Activated CD4-positive, CD25-positive, alpha-beta regulatory T cell treated with anti-CD3 and anti-CD28 coated beads, Interleukin-2, amount 50 U/mL, for 16 hours (primary cell): Measurements from ENCODE around the gene ST6GALNAC6.
"Not testable (repeated sequence)": the region's sequence is repeated elsewhere in the genome, so short reads cannot be mapped to it uniquely, and the experiment has no call there.

ENCODE experiments used
- DNase-seq: peaks from one replicate; pipeline ENCODE4 v3.0.0-alpha.2; 2020; ENCODE audit warnings: low read depth, low spot score

Gene ST6GALNAC6

GRCh38 chr9:127873223-127873691 lies 26.1 kb downstream of the ST6GALNAC6 start:
- DNase-seq, result no peak

DNA sequence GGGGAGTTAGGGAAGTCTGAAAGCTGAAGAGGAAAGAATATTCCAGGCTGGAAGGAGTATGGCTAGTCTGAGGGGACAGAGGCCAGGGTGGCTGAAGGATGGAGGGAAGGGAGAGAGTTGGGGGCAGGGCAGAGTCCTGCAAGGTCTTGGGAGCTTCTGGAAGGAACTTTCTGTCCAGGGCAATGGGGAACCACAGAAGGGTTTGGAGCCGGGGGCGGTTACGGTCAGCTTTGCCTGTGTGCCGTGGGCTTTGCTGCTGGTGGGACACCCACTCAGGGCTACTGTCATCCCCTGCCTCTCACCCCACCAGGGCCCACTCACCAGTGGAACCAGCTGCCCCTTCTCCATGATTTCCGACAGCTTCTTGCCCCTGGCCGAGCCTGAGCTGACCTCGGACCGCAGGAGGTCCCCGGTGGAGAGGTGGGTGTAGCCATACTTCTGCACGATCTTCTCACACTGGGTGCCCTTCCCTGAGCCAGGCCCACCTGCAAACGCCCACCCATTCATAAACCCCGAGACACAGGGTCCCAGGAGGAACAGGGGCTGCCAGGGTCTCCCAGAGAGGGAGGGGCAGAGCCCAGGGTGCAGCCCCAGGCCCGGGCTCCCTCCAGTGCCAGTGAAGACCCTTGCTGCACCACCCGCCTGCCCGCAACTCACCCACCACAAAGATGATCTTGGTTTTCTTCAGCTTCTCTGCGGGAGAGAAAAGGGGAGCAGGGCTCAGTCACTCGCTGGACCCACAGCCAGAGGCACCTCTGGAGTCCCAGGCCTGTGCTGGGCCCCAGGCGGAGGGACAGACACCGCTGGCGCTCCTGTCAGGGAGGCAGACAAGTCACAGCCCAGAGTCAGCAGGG lies 26.8 kb downstream of the ST6GALNAC6 start:
- no peak for DNase-seq

- no peak for DNase-seq
These were observed 27.9 kb downstream of the ST6GALNAC6 start for GRCh38 chr9:127871531-127871930.

DNA sequence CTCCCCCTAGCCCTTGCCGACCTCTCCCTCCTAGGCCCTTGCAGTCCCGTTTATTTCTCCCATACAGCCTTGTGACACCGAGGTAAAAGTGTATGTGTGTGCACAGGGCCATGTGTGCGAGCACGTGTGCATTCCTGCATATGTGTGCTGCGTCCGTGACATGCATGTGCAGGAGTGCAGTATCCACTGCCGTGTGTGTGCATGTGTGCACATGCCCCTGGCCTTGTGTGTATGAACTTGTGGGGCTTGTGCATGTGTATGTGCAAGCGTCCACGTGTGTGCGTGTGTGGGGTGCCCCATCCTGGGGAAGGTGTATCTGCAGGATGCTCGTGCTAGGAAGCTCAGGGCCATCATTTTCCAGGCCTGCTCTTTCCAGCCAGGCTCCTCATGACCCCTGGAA lies 28.5 kb downstream of the ST6GALNAC6 start:
- DNase-seq, result no peak

- DNase-seq, result not testable (repeated sequence)
These were observed 29.3 kb downstream of the ST6GALNAC6 start for GRCh38 chr9:127870153-127870491.

DNA sequence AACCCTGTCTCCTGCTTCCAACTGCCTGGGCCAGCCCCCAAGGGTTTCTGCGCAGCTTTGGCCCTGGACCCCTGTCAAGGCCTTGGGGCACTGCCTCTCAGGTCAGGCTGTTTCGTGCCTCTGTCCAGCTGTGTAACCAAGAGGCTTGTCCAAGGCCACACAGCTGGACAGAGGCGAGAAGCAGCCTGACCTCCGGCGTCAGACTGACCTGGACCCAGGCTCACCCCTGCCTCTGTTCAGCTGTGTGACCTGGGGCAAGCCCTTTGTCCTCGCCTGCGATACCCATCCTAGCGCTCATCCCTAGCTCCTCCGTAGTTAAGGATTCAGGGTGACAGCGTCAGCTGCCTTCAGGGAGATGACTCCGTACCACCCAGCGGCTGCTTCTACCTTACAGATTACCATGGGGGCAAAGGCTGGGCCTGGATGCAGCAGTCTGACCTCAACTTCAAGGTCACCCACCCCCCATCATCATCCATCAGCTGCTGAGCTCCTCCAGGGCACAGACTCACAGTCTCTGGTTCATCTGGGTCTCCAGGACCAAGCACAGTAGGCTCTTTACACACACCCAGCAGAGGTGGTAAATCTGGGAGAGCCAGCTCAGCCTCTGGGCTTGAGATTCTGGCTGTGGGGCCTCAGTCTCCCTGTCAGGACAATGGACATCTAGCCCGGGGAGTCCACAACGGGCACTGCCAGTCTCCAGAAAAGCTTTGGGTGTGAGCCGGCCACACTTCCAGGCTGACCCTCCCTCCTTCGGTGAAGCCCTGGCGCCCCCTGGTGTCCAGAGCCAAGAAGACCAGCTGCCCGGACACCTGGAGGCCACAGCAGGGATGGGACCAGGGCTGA lies 29.9 kb downstream of the ST6GALNAC6 start:
- DNase-seq, result peak; percentile 69

GRCh38 chr9:127868278-127868902 lies 31.0 kb downstream of the ST6GALNAC6 start:
- DNase-seq, result no peak

DNA sequence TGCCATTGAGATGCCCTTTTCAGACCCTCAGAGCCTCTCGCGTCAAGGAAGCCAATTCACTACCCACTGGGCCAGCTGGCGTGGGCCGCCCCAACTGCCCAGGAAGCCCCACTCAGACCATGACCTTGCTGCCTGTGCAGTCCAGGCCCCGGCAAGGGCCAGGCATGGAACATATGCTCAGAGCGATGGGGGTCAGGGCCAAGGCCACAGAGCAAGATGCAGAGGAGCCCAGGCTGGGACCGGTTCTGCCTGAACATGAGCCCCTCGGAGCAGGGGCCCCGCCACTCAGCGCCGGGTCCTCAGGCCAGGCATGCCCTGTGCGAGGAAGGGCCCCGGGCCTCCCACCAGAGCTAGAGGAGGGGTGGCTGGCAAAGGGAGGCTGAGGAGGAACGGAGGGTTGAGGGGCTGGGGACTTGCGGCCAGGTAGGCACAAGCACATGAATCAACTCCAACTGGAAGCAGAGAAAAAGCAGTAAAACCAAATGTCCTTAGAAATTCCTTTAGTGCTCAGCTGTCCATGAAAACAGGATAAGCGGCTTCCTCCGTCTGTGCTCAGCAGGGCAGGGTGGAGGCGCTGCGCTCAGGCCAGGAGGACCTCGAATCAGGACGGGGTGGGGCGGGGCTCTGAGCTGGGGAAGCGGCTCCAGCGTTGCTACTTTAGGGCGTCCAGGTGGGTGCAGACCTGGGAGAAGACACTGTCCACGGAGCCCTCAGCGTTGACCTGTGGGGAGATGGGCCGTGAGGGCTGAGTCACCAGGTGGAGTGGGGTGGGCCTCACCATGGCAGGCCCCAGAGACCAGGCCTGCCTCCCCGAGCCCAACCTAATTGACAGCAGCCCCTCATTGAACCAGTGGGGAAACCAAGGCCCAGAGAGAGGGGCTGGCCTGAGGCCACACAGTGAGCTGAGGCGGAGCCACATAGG lies 31.8 kb downstream of the ST6GALNAC6 start:
- no peak for DNase-seq

GRCh38 chr9:127866535-127866934 lies 32.9 kb downstream of the ST6GALNAC6 start:
- no peak for DNase-seq

- DNase-seq, result no peak
These were observed 33.5 kb downstream of the ST6GALNAC6 start for GRCh38 chr9:127865645-127866464.

- DNase-seq, result no peak
These were observed 36.2 kb downstream of the ST6GALNAC6 start for GRCh38 chr9:127863191-127863621.

DNA sequence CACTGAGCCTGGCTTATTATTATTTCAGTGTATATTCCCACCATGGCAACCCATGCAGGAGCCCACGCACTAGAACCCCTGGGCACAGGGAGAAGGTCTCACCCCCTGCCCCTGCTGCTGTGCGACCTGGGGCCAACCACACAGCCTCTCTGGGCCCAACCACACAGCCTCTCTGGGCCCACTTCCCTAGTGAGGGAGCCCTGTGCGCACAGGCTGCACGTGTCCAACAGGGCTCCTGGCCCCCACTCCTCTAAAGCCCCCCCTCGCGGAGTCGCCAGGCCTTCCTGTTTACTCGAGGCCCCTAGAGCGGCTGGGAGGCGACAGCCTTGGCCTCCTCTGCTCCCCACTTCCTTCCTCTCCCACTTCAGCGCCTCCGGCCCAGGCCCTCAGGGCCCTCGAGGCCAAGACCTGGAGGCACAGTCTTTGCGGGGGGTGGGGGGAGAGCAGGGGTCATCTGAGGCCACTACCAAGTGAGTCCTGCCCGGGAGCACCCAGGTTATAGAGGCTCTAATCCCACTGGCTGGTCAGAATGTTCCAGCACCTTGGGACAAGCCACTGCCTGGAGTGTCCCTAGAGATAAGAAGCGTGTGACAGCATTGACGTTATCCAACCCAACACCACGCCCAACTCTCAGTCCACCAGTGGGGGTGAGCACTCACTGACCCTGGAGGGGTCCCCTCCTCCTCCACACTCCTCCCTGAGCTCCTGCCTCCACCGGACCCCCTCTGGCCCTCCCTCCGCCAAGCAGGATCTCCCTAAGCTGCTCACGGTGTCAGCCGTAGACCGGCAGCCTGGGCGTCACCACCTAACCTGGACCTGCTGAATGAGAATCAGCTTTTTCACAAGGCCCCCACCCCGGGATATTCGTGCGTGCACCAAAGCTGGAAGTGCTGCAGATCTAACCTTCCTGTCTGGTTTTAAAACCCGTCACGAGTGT lies 37.1 kb downstream of the ST6GALNAC6 start:
- DNase-seq, result no peak

GRCh38 chr9:127860779-127861178 lies 38.6 kb downstream of the ST6GALNAC6 start:
- DNase-seq, result no peak

DNA sequence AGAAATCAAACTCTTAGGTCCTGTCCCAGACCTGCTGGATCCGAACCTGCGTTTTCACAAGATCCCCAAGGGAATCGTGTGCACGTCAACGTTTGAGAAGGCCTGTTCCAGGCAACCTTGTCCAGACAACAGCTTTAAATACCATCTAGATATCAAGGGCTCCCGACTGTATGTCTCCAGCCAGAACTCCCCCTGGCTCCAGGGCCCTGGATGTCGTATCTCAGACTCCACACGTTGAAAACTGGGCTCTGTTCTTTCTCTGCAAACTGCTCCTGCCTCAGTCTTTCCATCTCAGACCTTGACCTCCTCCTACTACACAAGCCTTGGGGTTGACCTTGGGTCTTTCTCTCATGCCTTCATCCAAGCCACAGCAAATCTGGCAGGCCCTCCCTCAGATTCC lies 39.1 kb downstream of the ST6GALNAC6 start:
- DNase-seq, result no peak

DNA sequence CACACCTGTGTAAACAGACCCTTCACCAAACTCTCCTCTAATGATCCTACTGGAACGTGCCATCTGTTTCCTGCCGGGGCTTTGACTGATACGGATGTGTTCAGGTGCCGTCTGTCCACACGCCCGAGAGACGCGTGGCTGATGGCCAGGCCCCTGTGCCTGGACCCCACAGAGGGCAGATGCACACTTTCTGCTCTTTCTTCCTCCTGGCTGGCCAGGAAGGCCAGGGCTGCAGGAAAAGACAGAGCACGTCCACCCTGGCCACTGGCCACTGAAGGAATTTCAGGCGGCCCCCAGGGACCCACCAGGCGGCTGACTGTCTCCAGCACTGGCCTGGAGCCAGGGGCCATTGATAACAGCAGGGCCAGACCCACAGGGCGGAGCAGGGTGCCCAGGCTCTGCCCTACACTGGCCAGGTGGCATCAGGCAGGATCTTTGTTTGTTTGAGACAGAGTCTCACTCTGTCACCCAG lies 41.3 kb downstream of the ST6GALNAC6 start:
- DNase-seq, result no peak

DNA sequence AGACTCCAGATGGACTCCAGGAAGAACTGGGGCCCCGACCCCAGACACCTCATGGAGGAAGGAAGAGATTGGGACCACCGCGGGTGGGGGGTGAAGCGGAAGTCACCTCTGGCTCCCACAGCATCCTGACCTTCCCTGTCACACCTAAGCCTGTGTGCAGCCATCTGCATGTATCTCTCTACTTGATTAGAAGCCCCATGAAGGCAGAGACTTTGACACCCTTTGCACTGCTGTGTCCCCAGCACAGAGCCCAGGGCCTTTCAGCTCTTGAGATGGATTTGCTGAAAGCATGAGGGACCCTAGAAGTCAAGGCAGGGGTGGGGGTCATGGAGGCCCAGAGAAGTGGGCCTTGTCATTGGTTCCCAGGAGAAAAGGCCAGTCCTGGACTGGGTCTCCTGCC lies 42.1 kb downstream of the ST6GALNAC6 start:
- DNase-seq, result no peak

- no peak for DNase-seq
These were observed 42.7 kb downstream of the ST6GALNAC6 start for GRCh38 chr9:127856729-127857116.

- DNase-seq, result no peak
These were observed 43.2 kb downstream of the ST6GALNAC6 start for GRCh38 chr9:127856094-127856728.
